GM18507 (cell line): ENCODE measurements around the gene ARPC2.

Experiments
- DNase-seq: peaks from one replicate; pipeline ENCODE4 v3.0.0; 2011; ENCODE audit warnings: low read depth; ENCODE audit not compliant: insufficient read length; ENCODE audit errors: extremely low spot score
- FAIRE-seq: peaks from 2 replicates; lab custom pipeline; 2011; peaks lifted over from hg19 to GRCh38; lab: Jason Lieb, UNC

Gene ARPC2

DNA sequence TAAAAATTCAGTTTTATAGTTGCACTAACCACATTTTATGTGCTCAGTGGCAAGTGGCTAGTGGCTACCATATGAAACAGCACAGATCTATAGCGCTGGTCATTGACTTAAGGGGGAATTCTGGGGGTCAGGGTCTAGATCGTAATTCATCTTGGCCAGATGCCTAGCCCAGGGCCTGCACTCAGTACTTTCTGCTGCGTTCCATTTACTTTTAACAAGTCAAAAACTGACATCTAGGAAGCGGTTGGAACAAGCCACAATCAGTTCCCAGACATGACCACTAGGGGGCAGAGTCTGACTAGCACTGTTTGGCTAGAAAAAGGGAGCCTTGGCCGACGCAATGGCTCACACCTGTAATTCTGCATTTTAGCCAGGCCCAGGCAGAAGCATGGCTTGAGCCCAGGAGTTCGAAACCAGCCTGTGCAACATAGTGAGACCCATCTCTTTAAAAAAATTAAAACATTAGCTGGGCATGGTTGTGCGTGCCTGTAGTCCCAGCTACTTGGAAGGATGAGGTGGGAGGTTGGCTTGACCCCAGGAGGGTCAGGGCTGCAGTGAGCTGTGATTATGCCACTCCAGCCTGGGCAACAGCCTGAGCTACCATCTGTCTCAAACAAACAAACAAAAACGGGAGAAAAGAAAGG, 84.3 kb downstream of the ARPC2 start:
- FAIRE-seq: peak; percentile 96
- no peak for DNase-seq
